H1 (cell line): ENCODE data around the gene CLPSL2. TPM values are rescaled to one million over a fixed set of nuclear protein-coding genes. Genes with fewer than 3 reads are reported as not detected.
A peak's percentile ranks its signal among the peaks of the same experiment; 100 is the strongest.

Experiments used
- CTCF ChIA-PET: fragments of 300-600 bp; sonication (Branson Sonifier 250); formaldehyde crosslinking; loops from one replicate; lab custom pipeline; 2021; ENCODE audit not compliant: partially characterized antibody; lab: Charles Lee
- POLR2A ChIA-PET: fragments of 300-600 bp; sonication (Branson Sonifier 250); formaldehyde crosslinking; loops from one replicate; lab custom pipeline; 2021; ENCODE audit warnings: inconsistent platforms; ENCODE audit not compliant: partially characterized antibody; lab: Charles Lee
- DNase-seq, 2 experiments: peaks; one replicate each; pipeline versions ENCODE4 v3.0.0 to v3.0.0-alpha.2; 2010 to 2022; ENCODE audit warnings: low spot score in 2 of 2, low read depth in 1 of 2, mixed read lengths in 1 of 2
- FAIRE-seq: peaks from 2 replicates; lab custom pipeline; 2011; peaks lifted over from hg19 to GRCh38; lab: Jason Lieb, UNC
- H2AFZ ChIP-seq: 2 replicates; pipeline ENCODE4 v1.8.1; 2012; ENCODE audit warnings: low read length, inconsistent platforms
- H2AK5ac ChIP-seq: 2 replicates; pipeline ENCODE4 v1.6.1; 2013; ENCODE audit warnings: low read depth, low read length
- H2BK120ac ChIP-seq: replicated peaks from 2 replicates; pipeline ENCODE3; 2013; ENCODE audit warnings: low read depth, low read length, inconsistent platforms
- H2BK12ac ChIP-seq: 2 replicates; pipeline ENCODE4 v1.6.1; 2013; ENCODE audit warnings: low read depth, low read length
- H2BK15ac ChIP-seq: 2 replicates; pipeline ENCODE4 v1.6.1; 2013; ENCODE audit warnings: low read length
- H2BK20ac ChIP-seq: 2 replicates; pipeline ENCODE4 v1.6.1; 2013; ENCODE audit warnings: low read length
- H2BK5ac ChIP-seq: 2 replicates; pipeline ENCODE4 v1.6.1; 2013; ENCODE audit warnings: low read depth, low read length
- H3K14ac ChIP-seq: 2 replicates; pipeline ENCODE4 v1.6.1; 2013; ENCODE audit warnings: inconsistent platforms; ENCODE audit not compliant: insufficient read length
- H3K18ac ChIP-seq: 2 replicates; pipeline ENCODE4 v1.6.1; 2013; ENCODE audit warnings: low read length; ENCODE audit errors: extremely low read depth
- H3K23ac ChIP-seq: 2 replicates; pipeline ENCODE4 v1.6.1; 2013; ENCODE audit warnings: inconsistent platforms; ENCODE audit not compliant: insufficient read length
- H3K23me2 ChIP-seq: 2 replicates; pipeline ENCODE4 v1.6.1; 2013; ENCODE audit warnings: low read depth, low read length
- H3K27ac ChIP-seq: 2 replicates; pipeline ENCODE4 v1.6.1; 2011; ENCODE audit warnings: low read depth, low read length, inconsistent platforms
- H3K27me3 ChIP-seq, 4 experiments: replicated peaks in 1 of 4; 1 replicate in 1 of 4; 2 replicates in 3 of 4; pipeline versions ENCODE4 v1.6.1 to v1.8.1; 2011 to 2013; ENCODE audit warnings: low read length in 3 of 4, mild to moderate bottlenecking in 3 of 4, inconsistent platforms in 2 of 4, mixed read lengths in 2 of 4, moderate library complexity in 1 of 4; ENCODE audit not compliant: control insufficient read depth in 3 of 4, insufficient read depth in 3 of 4; ENCODE audit errors: extremely low read depth in 1 of 4
- H3K36me3 ChIP-seq, 4 experiments: 2 replicates each; pipeline versions ENCODE4 v1.6.1 to v1.8.1; 2011 to 2013; ENCODE audit warnings: mild to moderate bottlenecking in 4 of 4, low read length in 3 of 4, moderate library complexity in 2 of 4, control low read depth in 1 of 4, inconsistent platforms in 1 of 4; ENCODE audit not compliant: insufficient read depth in 4 of 4, control insufficient read depth in 2 of 4
- H3K4ac ChIP-seq: replicated peaks from 2 replicates; pipeline ENCODE3; 2013; ENCODE audit warnings: low read length, low read depth, mixed read lengths, inconsistent platforms; ENCODE audit not compliant: insufficient read length
- H3K4me1 ChIP-seq, 4 experiments: replicated peaks in 1 of 4; 1 replicate in 1 of 4; 2 replicates in 3 of 4; pipeline versions ENCODE4 v1.6.1 to v1.8.1; 2011 to 2013; ENCODE audit warnings: low read length in 3 of 4, inconsistent platforms in 2 of 4, mixed read lengths in 1 of 4; ENCODE audit not compliant: insufficient read depth in 4 of 4, control insufficient read depth in 3 of 4
- H3K4me2 ChIP-seq, 2 experiments: 2 replicates each; pipeline versions ENCODE4 v1.6.1 to v1.8.1; 2011 to 2013; ENCODE audit warnings: low read depth in 2 of 2, low read length in 2 of 2, control low read depth in 1 of 2, inconsistent platforms in 1 of 2, mild to moderate bottlenecking in 1 of 2; ENCODE audit not compliant: insufficient read depth in 1 of 2
- H3K4me3 ChIP-seq, 4 experiments: fragments of 200-600, 300-600 bp in 1 of 4; sonication (generic), shearing (Covaris generic), sonication (Bioruptor Twin) in 1 of 4; 2 replicates each; pipeline versions ENCODE4 v1.5.1 to v1.8.1; 2011 to 2016; ENCODE audit warnings: low read length in 4 of 4, low read depth in 3 of 4, control low read depth in 2 of 4, inconsistent platforms in 2 of 4, mild to moderate bottlenecking in 2 of 4, mixed read lengths in 1 of 4, moderate library complexity in 1 of 4; ENCODE audit not compliant: insufficient read depth in 2 of 4; ENCODE audit errors: extremely low read depth in 1 of 4
- H3K56ac ChIP-seq: replicated peaks from 2 replicates; pipeline ENCODE3; 2013; ENCODE audit warnings: low read depth, mild to moderate bottlenecking, mixed read lengths, low read length, inconsistent platforms; ENCODE audit not compliant: insufficient read length
- H3K79me1 ChIP-seq: 2 replicates; pipeline ENCODE4 v1.6.1; 2013; ENCODE audit warnings: low read depth, low read length, control low read depth
- H3K79me2 ChIP-seq, 2 experiments: 2 replicates each; pipeline versions ENCODE4 v1.6.1 to v1.8.1; 2012 to 2013; ENCODE audit warnings: low read length in 2 of 2, mild to moderate bottlenecking in 2 of 2, inconsistent platforms in 1 of 2; ENCODE audit not compliant: insufficient read depth in 2 of 2, control insufficient read depth in 1 of 2
- H3K9ac ChIP-seq, 4 experiments: replicated peaks in 1 of 4; 1 replicate in 1 of 4; 2 replicates in 3 of 4; pipeline versions ENCODE4 v1.6.1 to v1.8.1; 2011 to 2013; ENCODE audit warnings: low read depth in 3 of 4, low read length in 3 of 4, control low read depth in 2 of 4, mild to moderate bottlenecking in 2 of 4, moderate library complexity in 2 of 4, inconsistent platforms in 1 of 4; ENCODE audit errors: extremely low read depth in 1 of 4
- H3K9me3 ChIP-seq, 2 experiments: 2 replicates each; pipeline versions ENCODE4 v1.6.1 to v1.8.1; 2012 to 2013; ENCODE audit warnings: mild to moderate bottlenecking in 2 of 2, moderate library complexity in 2 of 2, control low read depth in 1 of 2, inconsistent platforms in 1 of 2, low read depth in 1 of 2, low read length in 1 of 2, mixed read lengths in 1 of 2; ENCODE audit not compliant: insufficient read depth in 2 of 2
- H4K20me1 ChIP-seq, 2 experiments: replicated peaks in 1 of 2; 2 replicates each; pipeline versions ENCODE3 to v1.8.1; 2011 to 2013; ENCODE audit warnings: inconsistent platforms in 2 of 2, low read length in 2 of 2, mild to moderate bottlenecking in 1 of 2; ENCODE audit not compliant: insufficient read depth in 2 of 2, control insufficient read depth in 1 of 2
- H4K5ac ChIP-seq: 2 replicates; pipeline ENCODE4 v1.6.1; 2013; ENCODE audit warnings: low read length, low read depth, mixed read lengths, inconsistent platforms; ENCODE audit not compliant: insufficient read length
- H4K8ac ChIP-seq: 2 replicates; pipeline ENCODE4 v1.8.0; 2013; ENCODE audit warnings: mild to moderate bottlenecking, moderate library complexity, low read length, inconsistent platforms; ENCODE audit not compliant: insufficient read depth; ENCODE audit errors: extremely low read depth
- H4K91ac ChIP-seq: replicated peaks from 2 replicates; pipeline ENCODE3; 2013; ENCODE audit warnings: low read length, mixed read lengths, inconsistent platforms; ENCODE audit not compliant: insufficient read length
- MAX ChIP-seq: IDR thresholded peaks from 2 replicates; pipeline ENCODE4 v1.6.1; 2012; ENCODE audit warnings: inconsistent platforms
- RAD21 ChIP-seq, 2 experiments: IDR thresholded peaks in 1 of 2; conservative IDR thresholded peaks in 1 of 2; 2 replicates each; pipeline ENCODE4 v1.6.1; 2011; ENCODE audit warnings: low read depth in 2 of 2, low read length in 2 of 2, improper control_type of control experiment in 1 of 2, inconsistent platforms in 1 of 2, mild to moderate bottlenecking in 1 of 2, moderate library complexity in 1 of 2
- SP1 ChIP-seq: IDR thresholded peaks from 2 replicates; pipeline ENCODE4 v1.6.1; 2011; ENCODE audit warnings: low read depth, low read length
- WGBS, 2 experiments: shearing (Covaris generic) in 1 of 2; methylation state at CpG; one replicate each; pipeline versions ENCODE4 v1.1.6 to v1.1.7; 2013 to 2015; ENCODE audit warnings: low lambda C conversion rate in 2 of 2, mixed read lengths in 2 of 2, inconsistent platforms in 1 of 2, low coverage in 1 of 2, missing lambda C conversion rate in 1 of 2; ENCODE audit not compliant: insufficient replicate concordance in 2 of 2, insufficient coverage in 1 of 2, insufficient read length in 1 of 2; ENCODE audit errors: extremely low coverage in 1 of 2, missing lambda C conversion rate in 1 of 2; 5-methylcytosine and 5-hydroxymethylcytosine counted together
- polyA plus RNA-seq, 7 experiments: library from polyadenylated mRNA; depleted of rRNA in 3 of 7; stranded (reverse) in 5 of 7; unstranded in 2 of 7; fragments of >200 nt in 5 of 7; fragments of 200-250 nt in 2 of 7; gene quantifications; 1 replicate in 5 of 7; 2 replicates in 1 of 7; 4 replicates in 1 of 7; pipeline versions ENCODE4 v1.2.1 to v1.2.3, GENCODE V29; 2011 to 2013; ENCODE audit warnings: missing spikeins in 2 of 7, mixed read lengths in 2 of 7
- total RNA-seq: library from RNA; stranded (reverse); fragmentation: NEBNext Ultra II Directional; extraction: Animal tissue kit (Norgen Biotek cat#: 25700); gene quantifications from 2 replicates; pipeline ENCODE4 v1.2.1, GENCODE V29; 2021
- TF ChIP-seq, protein P1 (sequence below): IDR thresholded peaks from 2 replicates; pipeline ENCODE4 v1.6.1; 2011; ENCODE audit warnings: low read depth, mild to moderate bottlenecking, low read length; ENCODE audit not compliant: insufficient read depth
- TF ChIP-seq, protein P2 (sequence below), 3 experiments: IDR thresholded peaks; 1 replicate in 2 of 3; 2 replicates in 1 of 3; pipeline versions ENCODE4 v1.5.1 to v1.6.1; 2011; ENCODE audit warnings: low read length in 3 of 3, mild to moderate bottlenecking in 3 of 3, inconsistent platforms in 2 of 3, low read depth in 1 of 3, moderate library complexity in 1 of 3; ENCODE audit not compliant: insufficient read depth in 1 of 3; ENCODE audit errors: control extremely low read depth in 1 of 3
- TF ChIP-seq, protein P3 (sequence below): IDR thresholded peaks from 2 replicates; pipeline ENCODE4 v1.6.1; 2012; ENCODE audit warnings: inconsistent platforms

Gene CLPSL2
- total and polyA plus RNA-seq, 2 of the 8 experiments (the other 6 are each of a cell fraction or from before 2014, with no cell fraction given), result 1.4 to 3.4 TPM

GRCh38 chr6:35742842-35743241 lies 33.6 kb upstream of the CLPSL2 start:
- Histone ChIP-seq H4K5ac (no peak overlapping the region), H4K8ac (no peak overlapping the region; the same call in none of the 2 replicates), H2BK15ac (peak overlapping the region; percentile 2; the same call in 1 of the 2 replicates), H3K27me3 (no peaks in the 10 kb centered on the region; a peak in 1 of 7 replicates), H4K20me1 (no peaks in the 10 kb centered on the region), H3K9ac (no peak overlapping the region), H2BK120ac (peak overlapping the region; percentile 44), H3K23ac (no peak overlapping the region), H3K9me3 (no peaks in the 10 kb centered on the region; a peak in 1 of 4 replicates), H3K27ac (no peak overlapping the region), H3K4me1 (peaks cover 3 to 27% (median 24%) of the 10 kb centered on the region in 4 experiments; a peak in 6 of 7 replicates), H3K4me2 (no peak overlapping the region; a peak in 1 of 4 replicates), H2AK5ac (no peak overlapping the region), H3K79me2 (no peaks in the 10 kb centered on the region), H3K56ac (no peak overlapping the region)
- DNase-seq, result peak in 1 of 2 experiments; percentile 64
- CTCF ChIA-PET, result interaction anchor here (0.6 to 9.4 kb wide), 8 partner anchors 13 to 67 kb away, joined by 3 to 137 read pairs (median 3); partner anchors contain the start of genes CLPS and CLPSL2
- WGBS, 2 experiments, result 61% methylated on average over 7 of the region's 8 CpGs; no CpG with 5 or more reads in 1 of the 2 experiments
- TF ChIP-seq, protein P1, sequence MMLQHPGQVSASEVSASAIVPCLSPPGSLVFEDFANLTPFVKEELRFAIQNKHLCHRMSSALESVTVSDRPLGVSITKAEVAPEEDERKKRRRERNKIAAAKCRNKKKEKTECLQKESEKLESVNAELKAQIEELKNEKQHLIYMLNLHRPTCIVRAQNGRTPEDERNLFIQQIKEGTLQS, result no peak
- peak in 1 of 2 experiments; percentile 38; a peak in 1 of 4 replicates for TF ChIP-seq RAD21 (IDR thresholded peaks at IDR 0.05 in 1 of 2, conservative IDR thresholded peaks at IDR 0.05 in 1 of 2; ENCODE audit: low read depth in 2 of 2, low read length in 2 of 2)
- TF ChIP-seq, protein P2, sequence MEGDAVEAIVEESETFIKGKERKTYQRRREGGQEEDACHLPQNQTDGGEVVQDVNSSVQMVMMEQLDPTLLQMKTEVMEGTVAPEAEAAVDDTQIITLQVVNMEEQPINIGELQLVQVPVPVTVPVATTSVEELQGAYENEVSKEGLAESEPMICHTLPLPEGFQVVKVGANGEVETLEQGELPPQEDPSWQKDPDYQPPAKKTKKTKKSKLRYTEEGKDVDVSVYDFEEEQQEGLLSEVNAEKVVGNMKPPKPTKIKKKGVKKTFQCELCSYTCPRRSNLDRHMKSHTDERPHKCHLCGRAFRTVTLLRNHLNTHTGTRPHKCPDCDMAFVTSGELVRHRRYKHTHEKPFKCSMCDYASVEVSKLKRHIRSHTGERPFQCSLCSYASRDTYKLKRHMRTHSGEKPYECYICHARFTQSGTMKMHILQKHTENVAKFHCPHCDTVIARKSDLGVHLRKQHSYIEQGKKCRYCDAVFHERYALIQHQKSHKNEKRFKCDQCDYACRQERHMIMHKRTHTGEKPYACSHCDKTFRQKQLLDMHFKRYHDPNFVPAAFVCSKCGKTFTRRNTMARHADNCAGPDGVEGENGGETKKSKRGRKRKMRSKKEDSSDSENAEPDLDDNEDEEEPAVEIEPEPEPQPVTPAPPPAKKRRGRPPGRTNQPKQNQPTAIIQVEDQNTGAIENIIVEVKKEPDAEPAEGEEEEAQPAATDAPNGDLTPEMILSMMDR (IDR thresholded peaks at IDR 0.05; ENCODE audit: control extremely low read depth in 1 of 3, insufficient read depth in 1 of 3, low read depth in 1 of 3, low read length in 3 of 3), result peak; percentile 14 to 48 (median 37); a peak in 3 of 4 replicates
- TF ChIP-seq, protein P3, sequence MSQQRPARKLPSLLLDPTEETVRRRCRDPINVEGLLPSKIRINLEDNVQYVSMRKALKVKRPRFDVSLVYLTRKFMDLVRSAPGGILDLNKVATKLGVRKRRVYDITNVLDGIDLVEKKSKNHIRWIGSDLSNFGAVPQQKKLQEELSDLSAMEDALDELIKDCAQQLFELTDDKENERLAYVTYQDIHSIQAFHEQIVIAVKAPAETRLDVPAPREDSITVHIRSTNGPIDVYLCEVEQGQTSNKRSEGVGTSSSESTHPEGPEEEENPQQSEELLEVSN, result peak; percentile 69
- 0 out of 2 replicates have a peak, but pooled peaks have one; percentile 12 for TF ChIP-seq SP1
- peak; percentile 86 for TF ChIP-seq MAX
- TF ChIP-seq, all 59 proteins: peak for 5
- no peak for FAIRE-seq
- H3K4ac ChIP-seq, result no peak overlapping the region
- H3K23me2 ChIP-seq, result peaks cover 2% of the 10 kb centered on the region; the same call in 1 of the 2 replicates
- no peak overlapping the region for H2AFZ ChIP-seq
- no peak overlapping the region; the same call in 1 of the 2 replicates for H2BK20ac ChIP-seq
- H3K79me1 ChIP-seq, result no peaks in the 10 kb centered on the region
- H3K14ac ChIP-seq, result no peak overlapping the region
- peak overlapping the region; percentile 48; the same call in 1 of the 2 replicates for H2BK5ac ChIP-seq
- POLR2A ChIA-PET, result interaction anchor here (1.1 to 8.7 kb wide), 3 partner anchors 12 to 181 kb away, joined by 3 to 84 read pairs (median 8); no protein-coding TSS in a partner anchor
- no peak overlapping the region for H3K4me3 ChIP-seq
- H4K91ac ChIP-seq, result peak overlapping the region; percentile 29
- H3K36me3 ChIP-seq, result no peaks in the 10 kb centered on the region
- peak overlapping the region; percentile 26; the same call in 1 of the 2 replicates for H3K18ac ChIP-seq
- H2BK12ac ChIP-seq, result peak overlapping the region; percentile 0; the same call in 1 of the 2 replicates
